ENCODE measurements around the gene LAMTOR4.

- TF ChIP-seq POLR2AphosphoS5 (IDR thresholded peaks at IDR 0.05; ENCODE audit: borderline replicate concordance, low read depth, low read length) (peak; percentile 75), EZH2 (IDR thresholded peaks at IDR 0.05) (no peak)
Observed at GRCh38 chr7:100101016-100101862, 47.5 kb upstream of the LAMTOR4 start, which contains the start of the genes AP4M1 and MCM7.
